ENCODE data around the gene PKN2. TPM values are rescaled to one million over a fixed set of nuclear protein-coding genes. Genes with fewer than 3 reads are reported as not detected.

Gene PKN2
- total and polyA plus RNA-seq, 5 experiments from 2014 or later, result 5.3 to 62.1 (median 8.6) TPM

DNA sequence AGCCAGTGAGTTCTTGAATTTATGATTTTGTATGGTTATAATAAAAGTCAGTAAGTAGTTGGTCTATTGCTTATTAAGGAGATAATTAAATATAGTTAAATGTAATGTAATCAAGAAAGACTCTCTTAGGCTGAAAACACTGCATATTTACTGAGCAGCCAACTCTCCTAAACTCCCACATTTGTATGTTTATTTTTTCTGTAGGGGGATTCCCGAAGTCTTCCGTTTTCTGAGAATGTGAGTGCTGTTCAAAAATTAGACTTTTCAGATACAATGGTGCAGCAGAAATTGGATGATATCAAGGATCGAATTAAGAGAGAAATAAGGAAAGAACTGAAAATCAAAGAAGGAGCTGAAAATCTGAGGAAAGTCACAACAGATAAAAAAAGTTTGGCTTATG is 56.7 kb downstream of the PKN2 start:
- peaks cover 11 to 28% (median 18%) of the 10 kb centered on the region in 4 donors for H3K4me1 Mint-ChIP-seq
- DNase-seq (no peak), ATAC-seq (no peak)
- H3K27me3 Mint-ChIP-seq, result no peaks in the 10 kb centered on the region
- peaks cover 2 to 13% (median 6%) of the 10 kb centered on the region in 9 donors for H3K9me3 Mint-ChIP-seq
- POLR2A ChIA-PET, result no interaction called here
- H3K27ac Mint-ChIP-seq, result no peak overlapping the region
- no peak overlapping the region for H3K4me3 Mint-ChIP-seq
- peaks cover 9 to 68% (median 52%) of the 10 kb centered on the region in 3 donors for H3K36me3 Mint-ChIP-seq

DNA sequence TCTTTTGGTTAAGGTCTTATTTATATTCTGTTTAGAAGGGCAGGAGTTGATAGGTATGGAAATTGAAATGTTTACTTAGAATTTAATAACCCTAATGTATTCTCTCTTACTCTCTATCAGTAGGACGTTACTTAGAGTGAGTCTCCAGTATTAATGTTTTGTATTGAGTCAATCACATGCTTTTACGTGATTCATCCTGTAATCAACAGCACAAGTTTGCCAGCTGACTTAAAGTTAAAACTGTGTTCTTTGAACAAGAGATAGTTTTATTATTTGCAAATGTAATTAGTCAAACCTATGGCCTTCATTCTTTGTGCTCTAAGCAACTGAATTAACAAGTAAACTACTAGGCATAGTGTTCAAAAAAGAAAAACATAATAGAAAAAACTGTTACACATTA is 57.3 kb downstream of the PKN2 start:
- no peak for ATAC-seq
- H3K4me3 Mint-ChIP-seq, result no peak overlapping the region
- peaks cover 9 to 26% (median 17%) of the 10 kb centered on the region in 4 donors for H3K4me1 Mint-ChIP-seq
- POLR2A ChIA-PET, result no interaction called here
- no peaks in the 10 kb centered on the region for H3K27me3 Mint-ChIP-seq
- H3K36me3 Mint-ChIP-seq, result peaks cover 4 to 65% (median 48%) of the 10 kb centered on the region in 3 donors
- DNase-seq, result no peak
- H3K27ac Mint-ChIP-seq, result no peak overlapping the region
- H3K9me3 Mint-ChIP-seq, result peaks cover 0 to 6% (median 0%) of the 10 kb centered on the region in 9 donors

DNA sequence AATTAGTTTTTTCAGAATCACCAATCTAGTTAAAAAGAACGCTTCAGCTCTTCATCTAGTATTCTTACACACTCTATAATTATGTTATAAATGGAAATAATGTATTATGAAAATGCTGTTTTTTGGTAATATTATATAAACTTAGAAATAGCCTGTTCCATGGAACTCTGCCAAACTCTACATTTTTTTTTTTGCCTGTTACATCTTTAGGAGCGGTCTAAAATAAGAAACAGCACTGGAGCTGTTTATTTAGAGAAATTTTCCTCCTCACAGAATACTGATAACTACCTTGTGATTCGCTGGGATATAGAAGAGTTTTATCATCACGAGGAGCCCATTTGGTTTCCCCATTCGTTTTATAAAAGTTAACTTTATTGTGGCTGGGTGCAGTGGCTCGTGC is 58.5 kb downstream of the PKN2 start:
- POLR2A ChIA-PET, result no interaction called here
- peaks cover 4 to 62% (median 45%) of the 10 kb centered on the region in 3 donors for H3K36me3 Mint-ChIP-seq

DNA sequence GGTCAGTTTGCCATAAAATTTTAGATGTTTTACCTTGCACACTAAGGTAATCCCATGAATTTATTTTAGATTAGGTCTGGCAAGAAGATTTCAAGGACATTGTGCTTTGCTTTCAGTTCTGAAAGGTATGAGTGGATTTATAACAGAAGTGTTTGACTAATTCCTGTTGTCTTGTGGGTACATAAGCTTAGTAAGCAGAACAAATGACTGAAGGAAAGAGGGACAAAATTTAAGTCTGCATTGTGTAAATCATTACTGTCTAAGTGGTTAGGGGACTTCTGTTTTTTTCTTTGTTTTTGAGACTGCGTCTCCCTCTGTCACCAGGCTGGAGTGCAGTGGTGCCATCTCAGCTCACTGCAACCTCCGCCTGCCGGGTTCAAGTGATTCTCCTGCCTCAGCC is 60.1 kb downstream of the PKN2 start:
- ATAC-seq (no peak), DNase-seq (no peak)
- no peaks in the 10 kb centered on the region for H3K27me3 Mint-ChIP-seq
- POLR2A ChIA-PET, result no interaction called here
- peak overlapping the region in 1 of 10 donors; percentile 19 for H3K27ac Mint-ChIP-seq
- H3K36me3 Mint-ChIP-seq, result peaks cover 4 to 49% (median 30%) of the 10 kb centered on the region in 3 donors
- H3K4me1 Mint-ChIP-seq, result peaks cover 0 to 11% (median 5%) of the 10 kb centered on the region in 4 donors
- H3K4me3 Mint-ChIP-seq, result no peak overlapping the region
- H3K9me3 Mint-ChIP-seq, result no peaks in the 10 kb centered on the region

More for the DNA sequence above, 58.5 kb downstream of the PKN2 start:
- Mint-ChIP-seq H3K4me3 (no peak overlapping the region), H3K27me3 (no peaks in the 10 kb centered on the region), H3K9me3 (peaks cover 0 to 3% (median 0%) of the 10 kb centered on the region in 9 donors), H3K27ac (peak overlapping the region in 1 of 10 donors; percentile 53), H3K4me1 (peaks cover 9 to 21% (median 15%) of the 10 kb centered on the region in 4 donors)
- DNase-seq, result no peak
- ATAC-seq, result no peak

DNA sequence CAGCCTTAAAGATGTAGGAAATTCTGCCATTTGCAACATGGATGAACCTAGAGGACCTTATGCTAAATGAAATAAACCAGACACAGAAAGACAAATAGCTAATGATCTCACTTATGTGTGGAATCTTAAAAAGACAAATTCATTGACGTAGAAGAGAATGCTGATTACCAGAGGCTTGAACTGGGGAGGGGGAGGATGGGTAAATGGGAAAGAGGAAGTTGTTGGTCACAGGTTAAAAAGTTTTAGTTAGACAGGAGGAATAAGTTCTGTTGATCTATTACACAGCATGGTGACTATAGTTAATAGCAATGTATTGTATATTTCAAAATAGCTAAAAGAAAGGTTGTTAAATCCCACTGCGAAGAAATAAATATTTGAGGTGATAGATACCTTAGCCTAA is 62.8 kb downstream of the PKN2 start:
- Mint-ChIP-seq H3K4me1 (peaks cover 4 to 21% (median 9%) of the 10 kb centered on the region in 4 donors), H3K36me3 (peaks cover 4 to 41% (median 30%) of the 10 kb centered on the region in 3 donors), H3K4me3 (no peak overlapping the region), H3K27me3 (no peaks in the 10 kb centered on the region), H3K9me3 (no peaks in the 10 kb centered on the region), H3K27ac (peak overlapping the region in 1 of 10 donors; percentile 31)
- DNase-seq (no peak), ATAC-seq (no peak)
- POLR2A ChIA-PET, result no interaction called here

DNA sequence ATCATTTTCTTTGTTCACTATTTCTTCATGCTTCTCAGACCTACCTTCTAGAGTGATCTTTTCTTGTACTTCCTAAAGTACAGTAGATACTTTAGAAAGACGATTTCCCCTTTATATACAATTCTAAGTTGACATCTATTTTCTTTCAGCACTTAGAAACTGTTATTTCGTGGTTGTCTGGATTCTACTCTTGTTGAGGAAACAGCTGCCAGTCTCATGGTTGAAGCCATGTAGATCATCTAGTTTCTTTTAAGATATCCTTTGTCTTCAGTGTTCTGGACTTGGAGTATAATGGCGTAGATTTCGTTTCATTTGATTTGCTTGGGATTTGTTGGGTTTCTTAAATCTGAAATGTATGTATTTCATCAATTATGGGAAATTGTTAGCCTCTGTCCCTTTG is 67.6 kb downstream of the PKN2 start:
- ATAC-seq (no peak), DNase-seq (no peak)
- no peaks in the 10 kb centered on the region for H3K9me3 Mint-ChIP-seq
- H3K4me1 Mint-ChIP-seq, result peaks cover 4 to 27% (median 14%) of the 10 kb centered on the region in 4 donors
- H3K4me3 Mint-ChIP-seq, result no peak overlapping the region
- H3K27ac Mint-ChIP-seq, result no peak overlapping the region
- H3K27me3 Mint-ChIP-seq, result no peaks in the 10 kb centered on the region
- POLR2A ChIA-PET, result no interaction called here
- peaks cover 0 to 40% (median 18%) of the 10 kb centered on the region in 3 donors for H3K36me3 Mint-ChIP-seq

DNA sequence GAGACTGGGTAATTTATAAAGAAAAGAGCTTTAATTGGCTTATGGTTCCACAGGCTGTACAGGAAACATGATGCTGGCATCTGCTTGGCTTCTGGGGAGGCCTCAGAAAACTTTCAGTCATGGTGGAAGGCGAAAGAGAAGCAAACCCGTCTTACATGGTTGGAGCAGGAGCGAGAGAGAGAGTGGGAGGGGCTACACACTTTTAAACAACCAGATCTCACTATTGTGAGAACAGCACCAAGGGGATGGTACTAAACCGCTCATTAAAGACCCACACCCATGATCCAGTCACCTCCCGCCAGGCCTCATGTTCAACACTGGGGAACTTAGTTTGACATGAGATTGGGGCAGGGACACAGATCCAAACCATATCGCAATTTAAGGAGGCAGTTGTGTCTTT is 69.4 kb downstream of the PKN2 start:
- H3K4me1 Mint-ChIP-seq, result peaks cover 0 to 23% (median 15%) of the 10 kb centered on the region in 4 donors
- H3K4me3 Mint-ChIP-seq, result no peak overlapping the region
- POLR2A ChIA-PET, result no interaction called here
- ATAC-seq (no peak), DNase-seq (no peak)
- H3K9me3 Mint-ChIP-seq, result no peaks in the 10 kb centered on the region
- peaks cover 0 to 45% (median 18%) of the 10 kb centered on the region in 3 donors for H3K36me3 Mint-ChIP-seq
- peak overlapping the region in 2 of 10 donors; percentile 47 to 53 for H3K27ac Mint-ChIP-seq
- no peaks in the 10 kb centered on the region for H3K27me3 Mint-ChIP-seq

DNA sequence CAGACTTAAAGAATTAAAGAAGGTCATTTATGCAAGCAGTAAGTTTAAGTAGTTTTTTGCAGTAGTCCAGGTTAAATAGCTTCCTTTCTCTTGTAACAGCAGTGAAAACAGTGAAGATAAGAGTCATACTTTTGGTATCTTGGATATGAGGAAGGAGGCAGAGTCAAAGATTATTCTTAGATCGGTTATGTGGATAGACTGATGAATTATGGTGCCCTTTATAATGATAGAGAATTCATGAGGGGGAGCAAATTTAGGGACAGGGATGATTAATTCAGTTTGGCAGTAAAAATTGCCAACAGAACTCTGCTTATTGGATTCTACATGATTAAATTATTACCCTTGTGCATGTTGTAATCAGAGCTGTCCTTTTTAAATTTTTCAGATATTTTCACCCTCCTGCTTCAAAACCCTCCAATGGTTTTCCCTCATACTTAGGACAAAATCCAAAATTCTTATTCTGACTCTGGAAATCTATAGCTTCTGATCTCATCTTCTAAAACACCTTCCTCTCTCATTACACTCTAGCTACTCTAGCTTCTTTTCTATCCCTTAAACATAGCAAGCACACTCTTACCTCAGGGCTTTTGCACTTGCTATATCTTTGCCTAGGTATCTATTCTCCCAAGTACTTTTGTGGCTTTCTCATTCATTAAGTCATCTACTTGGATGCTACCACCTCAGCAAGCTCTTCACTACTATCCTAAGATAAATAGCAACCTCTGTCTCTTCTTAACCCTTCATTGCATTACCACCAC is 79.8 kb downstream of the PKN2 start:
- ATAC-seq, result no peak
- DNase-seq, result no peak
- Mint-ChIP-seq H3K4me1 (peaks cover 0 to 14% (median 9%) of the 10 kb centered on the region in 4 donors), H3K27me3 (no peaks in the 10 kb centered on the region), H3K36me3 (peaks cover 0 to 56% (median 13%) of the 10 kb centered on the region in 3 donors), H3K4me3 (no peak overlapping the region), H3K9me3 (no peaks in the 10 kb centered on the region), H3K27ac (peak overlapping the region in 5 of 10 donors; percentile 1 to 48 (median 20))
- POLR2A ChIA-PET, result interaction anchor here (0.7 kb wide), 1 partner anchor 45 kb away, joined by 7 read pairs; no protein-coding TSS in a partner anchor

DNA sequence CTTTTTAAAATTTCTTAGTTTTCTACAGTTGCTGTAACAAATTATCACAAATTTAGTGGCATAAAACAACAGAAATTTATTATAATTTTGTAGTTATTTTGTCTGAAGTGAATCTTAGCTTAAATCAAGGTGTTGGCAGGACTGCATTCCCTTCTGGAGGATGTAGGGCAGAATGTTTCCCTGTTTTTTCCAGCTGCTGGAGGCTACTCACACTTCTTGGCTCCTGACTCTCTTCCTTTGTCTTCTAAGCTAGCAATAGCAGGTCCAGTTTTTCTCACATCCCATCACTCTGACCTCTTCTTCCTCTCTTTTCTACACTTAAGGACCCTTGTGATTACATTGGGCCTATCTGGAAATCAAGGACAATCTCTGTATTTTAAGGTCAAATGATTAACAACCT is 84.1 kb downstream of the PKN2 start:
- DNase-seq (no peak), ATAC-seq (no peak)
- no peaks in the 10 kb centered on the region for H3K9me3 Mint-ChIP-seq
- POLR2A ChIA-PET, result no interaction called here
- peaks cover 0 to 12% (median 8%) of the 10 kb centered on the region in 4 donors for H3K4me1 Mint-ChIP-seq
- H3K27me3 Mint-ChIP-seq, result no peaks in the 10 kb centered on the region
- H3K36me3 Mint-ChIP-seq, result peaks cover 0 to 68% (median 20%) of the 10 kb centered on the region in 3 donors
- peak overlapping the region in 5 of 10 donors; percentile 2 to 78 (median 78) for H3K27ac Mint-ChIP-seq
- no peak overlapping the region for H3K4me3 Mint-ChIP-seq

DNA sequence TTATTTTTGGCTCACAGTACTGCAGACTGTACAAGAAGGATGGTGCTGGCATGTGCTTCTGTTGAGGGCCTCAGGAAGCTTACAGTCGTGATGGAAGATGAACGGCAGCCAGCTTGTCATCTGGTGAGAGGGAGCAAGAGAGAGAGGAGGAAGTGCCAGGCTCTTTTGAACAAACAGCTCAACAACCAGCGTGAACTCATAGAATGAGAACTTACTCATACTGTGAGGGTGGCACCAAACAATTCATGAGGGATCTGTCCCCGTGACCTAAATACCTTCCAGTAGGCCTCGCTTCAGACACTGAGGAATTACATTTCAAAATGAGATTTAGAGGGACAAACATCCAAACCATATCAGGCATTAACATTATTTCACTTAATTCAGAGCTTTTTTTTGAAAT is 84.7 kb downstream of the PKN2 start:
- H3K27me3 Mint-ChIP-seq, result no peaks in the 10 kb centered on the region
- H3K9me3 Mint-ChIP-seq, result no peaks in the 10 kb centered on the region
- peaks cover 0 to 70% (median 22%) of the 10 kb centered on the region in 3 donors for H3K36me3 Mint-ChIP-seq
- no peak for DNase-seq
- peak overlapping the region in 4 of 10 donors; percentile 2 to 78 (median 42) for H3K27ac Mint-ChIP-seq
- peak overlapping the region in 1 of 10 donors; percentile 19 for H3K4me3 Mint-ChIP-seq
- POLR2A ChIA-PET, result no interaction called here
- H3K4me1 Mint-ChIP-seq, result peaks cover 0 to 10% (median 7%) of the 10 kb centered on the region in 4 donors
- no peak for ATAC-seq

DNA sequence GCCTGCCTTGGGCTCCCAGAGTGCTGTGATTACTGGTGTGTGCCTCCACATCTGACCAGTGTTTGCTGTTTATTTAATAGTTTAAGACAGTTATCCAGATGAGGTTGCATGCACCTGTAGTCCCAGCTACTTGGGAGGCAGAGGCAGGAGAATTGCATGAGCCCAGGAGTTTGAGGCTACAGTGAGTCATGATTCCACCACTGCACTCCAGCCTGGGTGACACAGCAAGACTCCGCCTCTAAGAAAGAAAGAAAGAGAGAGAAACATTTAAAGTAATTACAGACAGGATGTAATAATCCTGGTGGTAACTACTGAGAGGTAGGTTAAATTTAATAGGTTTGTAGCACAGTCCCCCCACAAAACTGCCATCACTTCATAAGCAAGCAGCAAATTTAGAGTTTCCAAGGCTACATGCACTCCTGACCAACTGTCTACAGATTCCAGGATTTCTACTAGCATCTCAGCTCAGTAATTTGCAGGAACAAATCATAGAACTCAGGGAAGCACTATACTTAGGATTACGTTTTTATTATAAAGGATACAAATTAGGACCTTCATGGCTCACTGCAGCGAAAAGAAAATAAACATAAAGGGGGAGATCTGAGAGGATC is 89.6 kb downstream of the PKN2 start:
- Mint-ChIP-seq H3K4me3 (no peak overlapping the region), H3K36me3 (peaks cover 8 to 85% (median 56%) of the 10 kb centered on the region in 3 donors), H3K4me1 (peaks cover 0 to 2% (median under 1%) of the 10 kb centered on the region in 4 donors), H3K9me3 (no peaks in the 10 kb centered on the region), H3K27me3 (no peaks in the 10 kb centered on the region), H3K27ac (peak overlapping the region in 2 of 10 donors; percentile 36 to 67)
- DNase-seq (no peak), ATAC-seq (no peak)
- POLR2A ChIA-PET, result no interaction called here

DNA sequence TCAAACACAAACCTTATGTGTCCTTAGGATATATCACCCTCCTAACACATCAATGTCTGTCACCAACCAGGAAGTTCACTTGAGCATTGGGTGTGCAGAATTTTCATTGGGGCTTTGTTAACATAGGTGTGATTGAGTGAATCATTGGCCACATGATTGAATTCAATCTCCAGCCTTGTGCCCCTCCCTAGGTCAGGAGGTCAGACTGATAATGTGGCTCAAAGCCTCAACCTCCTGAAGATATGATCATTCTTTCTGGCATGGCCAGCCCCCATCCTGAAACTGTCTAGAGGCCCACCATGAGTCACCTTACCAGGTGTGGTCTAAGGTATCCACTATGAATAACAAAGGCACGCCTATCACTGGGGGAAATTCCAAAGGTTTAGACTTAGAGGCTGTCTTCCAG is 90.1 kb downstream of the PKN2 start:
- H3K4me3 Mint-ChIP-seq, result no peak overlapping the region
- no peak for DNase-seq
- H3K9me3 Mint-ChIP-seq, result no peaks in the 10 kb centered on the region
- H3K4me1 Mint-ChIP-seq, result peaks cover 0 to 2% (median under 1%) of the 10 kb centered on the region in 4 donors
- H3K36me3 Mint-ChIP-seq, result peaks cover 8 to 86% (median 52%) of the 10 kb centered on the region in 3 donors
- peak overlapping the region in 4 of 10 donors; percentile 15 to 67 (median 28) for H3K27ac Mint-ChIP-seq
- H3K27me3 Mint-ChIP-seq, result no peaks in the 10 kb centered on the region
- POLR2A ChIA-PET, result no interaction called here
- ATAC-seq, result no peak

DNA sequence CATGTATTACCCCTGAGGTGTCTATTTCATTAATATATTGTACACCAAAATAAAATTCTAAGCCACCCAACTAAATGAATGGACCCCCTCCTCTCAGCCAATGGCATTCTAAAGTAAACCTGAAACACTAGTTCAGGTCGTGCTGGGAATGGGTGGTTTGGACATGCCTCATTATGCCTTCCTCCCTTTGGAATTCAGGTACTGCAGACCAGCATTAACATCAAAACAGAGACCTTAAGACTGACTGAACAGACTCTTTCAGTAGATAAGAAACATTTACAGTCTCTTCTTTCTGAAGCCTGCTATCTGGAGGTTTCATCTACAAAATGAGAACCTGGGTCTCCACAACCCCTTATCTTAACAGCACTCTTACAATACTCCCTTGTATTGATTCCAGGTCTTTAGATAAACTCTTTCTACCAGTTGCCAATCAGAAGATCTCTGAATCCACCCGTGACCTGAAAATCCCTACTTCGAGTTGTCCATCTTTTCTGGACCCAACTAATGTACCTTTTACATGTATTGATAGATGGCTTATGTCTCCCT is 93.6 kb downstream of the PKN2 start:
- Mint-ChIP-seq H3K4me3 (no peak overlapping the region), H3K4me1 (no peaks in the 10 kb centered on the region), H3K27me3 (no peaks in the 10 kb centered on the region), H3K36me3 (peaks cover 8 to 83% (median 50%) of the 10 kb centered on the region in 3 donors), H3K27ac (peak overlapping the region in 2 of 10 donors; percentile 41 to 53), H3K9me3 (no peaks in the 10 kb centered on the region)
- DNase-seq (no peak), ATAC-seq (no peak)
- POLR2A ChIA-PET, result no interaction called here

All from naive thymus-derived CD8-positive, alpha-beta T cell (primary cell).